ENCODE data around the gene IMPG2.

IMPG2 gene

GRCh38 chr3:101240719-101241399 lies 79.5 kb downstream of the IMPG2 start:
- DNase-seq (ENCODE audit: low read depth, low spot score), result no peak

- no peak for DNase-seq (ENCODE audit: low read depth, low spot score)
These were observed 85.3 kb downstream of the IMPG2 start for GRCh38 chr3:101235048-101235447.

- no peak for DNase-seq (ENCODE audit: low read depth, low spot score)
These were observed 89.8 kb downstream of the IMPG2 start for GRCh38 chr3:101230618-101231017.

- no peak for DNase-seq (ENCODE audit: low read depth, low spot score)
These were observed 90.7 kb downstream of the IMPG2 start for GRCh38 chr3:101229681-101230080.

- DNase-seq (ENCODE audit: low read depth, low spot score), result no peak
These were observed 91.9 kb downstream of the IMPG2 start for GRCh38 chr3:101228441-101228840.

- DNase-seq (ENCODE audit: low read depth, low spot score), result no peak
These were observed 95.6 kb downstream of the IMPG2 start for GRCh38 chr3:101224739-101225138.

- no peak for DNase-seq (ENCODE audit: low read depth, low spot score)
These were observed 97.4 kb downstream of the IMPG2 start for GRCh38 chr3:101223016-101223415.

GRCh38 chr3:101219842-101220560 lies 100.4 kb downstream of the IMPG2 start:
- no peak for DNase-seq (ENCODE audit: low read depth, low spot score)

GRCh38 chr3:101217472-101218245 lies 102.7 kb downstream of the IMPG2 start:
- no peak for DNase-seq (ENCODE audit: low read depth, low spot score)

GRCh38 chr3:101216710-101217465 lies 103.5 kb downstream of the IMPG2 start:
- DNase-seq (ENCODE audit: low read depth, low spot score), result no peak

- DNase-seq (ENCODE audit: low read depth, low spot score), result no peak
These were observed 107.6 kb downstream of the IMPG2 start for GRCh38 chr3:101212730-101213129.

- no peak for DNase-seq (ENCODE audit: low read depth, low spot score)
These were observed 116.1 kb downstream of the IMPG2 start for GRCh38 chr3:101204246-101204645.

- no peak for DNase-seq (ENCODE audit: low read depth, low spot score)
These were observed 117.0 kb downstream of the IMPG2 start for GRCh38 chr3:101203411-101203810.

- no peak for DNase-seq (ENCODE audit: low read depth, low spot score)
These were observed 117.7 kb downstream of the IMPG2 start for GRCh38 chr3:101202640-101203039.

- DNase-seq (ENCODE audit: low read depth, low spot score), result no peak
These were observed 119.9 kb downstream of the IMPG2 start for GRCh38 chr3:101200461-101200860.

- no peak for DNase-seq (ENCODE audit: low read depth, low spot score)
These were observed 124.2 kb downstream of the IMPG2 start for GRCh38 chr3:101195951-101196713.

GRCh38 chr3:101194392-101194791 lies 126.0 kb downstream of the IMPG2 start:
- no peak for DNase-seq (ENCODE audit: low read depth, low spot score)

- no peak for DNase-seq (ENCODE audit: low read depth, low spot score)
These were observed 126.4 kb downstream of the IMPG2 start for GRCh38 chr3:101193957-101194356.

- no peak for DNase-seq (ENCODE audit: low read depth, low spot score)
These were observed 130.6 kb downstream of the IMPG2 start for GRCh38 chr3:101189796-101190195.

GRCh38 chr3:101189176-101189575 lies 131.2 kb downstream of the IMPG2 start:
- no peak for DNase-seq (ENCODE audit: low read depth, low spot score)

GRCh38 chr3:101185341-101185740 lies 135.0 kb downstream of the IMPG2 start:
- DNase-seq (ENCODE audit: low read depth, low spot score), result no peak

Measured in ELF-1 (cell line).